ENCODE results near the gene CEP112. TPM values are rescaled to one million over a fixed set of nuclear protein-coding genes. Genes with fewer than 3 reads are reported as not detected.
"Not testable (repeated sequence)": the region's sequence is repeated elsewhere in the genome, so short reads cannot be mapped to it uniquely, and the experiment has no call there.

Gene CEP112
- total RNA-seq, 1 experiment from 2014 or later = 9.5 TPM

DNA sequence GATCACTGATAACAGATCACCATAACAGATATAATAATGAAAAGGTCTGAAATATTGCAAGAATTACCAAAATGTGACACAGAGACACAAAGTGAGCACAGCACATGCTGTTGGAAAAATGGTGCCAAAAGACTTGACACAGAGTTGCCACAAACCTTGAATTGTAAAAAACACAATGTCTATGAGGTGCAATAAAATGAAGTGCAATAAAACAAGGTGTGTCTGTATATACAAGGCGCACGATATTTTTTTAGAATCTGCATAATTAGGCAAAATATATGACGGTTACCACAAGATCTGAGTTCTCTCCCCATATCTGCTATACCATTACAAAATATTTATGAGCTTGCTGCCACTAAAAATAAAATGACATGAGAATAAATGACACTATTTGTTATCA is 458.6 kb downstream of the CEP112 start:
- no peak for ATAC-seq
- CTCF ChIA-PET = no interaction called here
- in situ Hi-C loops (cut with HindIII; ENCODE audit: low pct_unique_long_range_greater_than_20kb, low sequenced_read_pairs) = no loop called here
- BruUV-seq (replicated peaks) = no TSS peak
- no peak for DNase-seq (ENCODE audit: low read depth, low spot score)
- no peaks in the 10 kb centered on the region for H3K36me3 ChIP-seq (ENCODE audit: control insufficient read depth, insufficient read depth, low read length)
- H3K9me3 ChIP-seq (ENCODE audit: control insufficient read depth, insufficient read depth, low read depth, low read length) = no peaks in the 10 kb centered on the region
- no peak overlapping the region for H3K27ac ChIP-seq (ENCODE audit: low read length)
- TF ChIP-seq SIN3A (IDR thresholded peaks at IDR 0.05; ENCODE audit: borderline replicate concordance, insufficient read depth, low read depth, low read length) = no peak
- TF ChIP-seq, protein P1, sequence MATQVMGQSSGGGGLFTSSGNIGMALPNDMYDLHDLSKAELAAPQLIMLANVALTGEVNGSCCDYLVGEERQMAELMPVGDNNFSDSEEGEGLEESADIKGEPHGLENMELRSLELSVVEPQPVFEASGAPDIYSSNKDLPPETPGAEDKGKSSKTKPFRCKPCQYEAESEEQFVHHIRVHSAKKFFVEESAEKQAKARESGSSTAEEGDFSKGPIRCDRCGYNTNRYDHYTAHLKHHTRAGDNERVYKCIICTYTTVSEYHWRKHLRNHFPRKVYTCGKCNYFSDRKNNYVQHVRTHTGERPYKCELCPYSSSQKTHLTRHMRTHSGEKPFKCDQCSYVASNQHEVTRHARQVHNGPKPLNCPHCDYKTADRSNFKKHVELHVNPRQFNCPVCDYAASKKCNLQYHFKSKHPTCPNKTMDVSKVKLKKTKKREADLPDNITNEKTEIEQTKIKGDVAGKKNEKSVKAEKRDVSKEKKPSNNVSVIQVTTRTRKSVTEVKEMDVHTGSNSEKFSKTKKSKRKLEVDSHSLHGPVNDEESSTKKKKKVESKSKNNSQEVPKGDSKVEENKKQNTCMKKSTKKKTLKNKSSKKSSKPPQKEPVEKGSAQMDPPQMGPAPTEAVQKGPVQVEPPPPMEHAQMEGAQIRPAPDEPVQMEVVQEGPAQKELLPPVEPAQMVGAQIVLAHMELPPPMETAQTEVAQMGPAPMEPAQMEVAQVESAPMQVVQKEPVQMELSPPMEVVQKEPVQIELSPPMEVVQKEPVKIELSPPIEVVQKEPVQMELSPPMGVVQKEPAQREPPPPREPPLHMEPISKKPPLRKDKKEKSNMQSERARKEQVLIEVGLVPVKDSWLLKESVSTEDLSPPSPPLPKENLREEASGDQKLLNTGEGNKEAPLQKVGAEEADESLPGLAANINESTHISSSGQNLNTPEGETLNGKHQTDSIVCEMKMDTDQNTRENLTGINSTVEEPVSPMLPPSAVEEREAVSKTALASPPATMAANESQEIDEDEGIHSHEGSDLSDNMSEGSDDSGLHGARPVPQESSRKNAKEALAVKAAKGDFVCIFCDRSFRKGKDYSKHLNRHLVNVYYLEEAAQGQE (IDR thresholded peaks at IDR 0.05; ENCODE audit: insufficient read depth in 1 of 2, low read depth in 2 of 2, low read length in 1 of 2) = no peak
- H3K4me3 ChIP-seq (ENCODE audit: low read depth in 2 of 2, low read length in 2 of 2) = no peak overlapping the region
- intact Hi-C loops (cut with micrococcal nuclease; ENCODE audit: unreplicated experiment) = no loop called here
- no peaks in the 10 kb centered on the region for H3K27me3 ChIP-seq (ENCODE audit: control insufficient read depth, insufficient read depth, low read length)
- POLR2A ChIA-PET = no interaction called here
- no peaks in the 10 kb centered on the region for H3K4me1 ChIP-seq (ENCODE audit: control insufficient read depth, insufficient read depth, low read length)

DNA sequence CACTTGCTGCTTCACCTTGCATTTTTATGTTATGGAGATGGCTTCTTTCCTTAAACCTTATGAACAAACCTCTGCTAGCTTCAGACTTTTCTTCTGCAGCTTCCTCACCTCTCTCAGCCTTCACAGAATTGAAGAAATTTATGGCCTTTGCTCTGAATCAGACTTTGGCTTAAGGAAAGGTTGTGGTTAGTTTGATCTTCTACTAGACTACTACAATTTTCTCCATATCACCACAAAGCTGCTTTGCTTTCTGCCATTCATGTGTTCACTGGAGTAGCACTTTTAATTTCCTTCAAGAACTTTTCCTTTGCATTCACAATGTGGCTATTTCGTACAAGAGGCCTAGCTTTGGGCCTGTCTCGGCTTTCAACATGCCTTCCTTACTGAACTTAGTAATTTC is 459.3 kb downstream of the CEP112 start:
- in situ Hi-C loops (cut with HindIII; ENCODE audit: low pct_unique_long_range_greater_than_20kb, low sequenced_read_pairs); H3K27me3 ChIP-seq (ENCODE audit: control insufficient read depth, insufficient read depth, low read length); ATAC-seq; intact Hi-C loops (cut with micrococcal nuclease; ENCODE audit: unreplicated experiment); DNase-seq (ENCODE audit: low read depth, low spot score); H3K27ac ChIP-seq (ENCODE audit: low read length); CTCF ChIA-PET; H3K36me3 ChIP-seq (ENCODE audit: control insufficient read depth, insufficient read depth, low read length); BruUV-seq (replicated peaks); H3K9me3 ChIP-seq (ENCODE audit: control insufficient read depth, insufficient read depth, low read depth, low read length); H3K4me3 ChIP-seq (ENCODE audit: low read depth in 2 of 2, low read length in 2 of 2); H3K4me1 ChIP-seq (ENCODE audit: control insufficient read depth, insufficient read depth, low read length): not testable (repeated sequence)
- POLR2A ChIA-PET = interaction anchor here (0.6 kb wide), 1 partner anchor 10 kb away, joined by 4 read pairs; no protein-coding TSS in a partner anchor

DNA sequence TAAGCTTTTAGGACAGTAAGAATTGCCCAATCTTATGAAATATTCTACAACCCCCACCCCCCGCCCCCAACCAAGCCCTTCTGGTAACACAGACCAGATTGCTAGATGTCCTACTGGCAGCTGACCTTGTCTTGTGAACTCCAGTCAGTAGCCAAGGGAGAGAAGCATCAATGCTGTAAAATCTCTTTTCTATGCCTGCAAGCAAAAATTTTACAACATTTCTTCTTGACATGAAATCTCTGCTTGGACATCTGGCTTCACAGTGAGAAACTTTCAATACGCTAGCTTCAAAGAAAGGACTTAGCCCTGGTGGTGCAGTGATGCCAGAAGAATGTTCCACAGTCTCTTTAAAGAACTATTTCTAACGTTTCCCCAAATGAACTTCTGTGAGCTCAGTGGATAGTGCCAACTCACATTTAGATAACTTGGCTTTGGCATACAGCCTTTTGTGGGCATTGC is 461.2 kb downstream of the CEP112 start:
- CTCF ChIA-PET = no interaction called here
- Histone ChIP-seq H3K27ac (ENCODE audit: low read length) (no peak overlapping the region), H3K27me3 (ENCODE audit: control insufficient read depth, insufficient read depth, low read length) (no peaks in the 10 kb centered on the region), H3K9me3 (ENCODE audit: control insufficient read depth, insufficient read depth, low read depth, low read length) (no peaks in the 10 kb centered on the region), H3K4me1 (ENCODE audit: control insufficient read depth, insufficient read depth, low read length) (no peaks in the 10 kb centered on the region), H3K36me3 (ENCODE audit: control insufficient read depth, insufficient read depth, low read length) (no peaks in the 10 kb centered on the region), H3K4me3 (ENCODE audit: low read depth in 2 of 2, low read length in 2 of 2) (no peak overlapping the region)
- DNase-seq (ENCODE audit: low read depth, low spot score) (no peak), ATAC-seq (no peak)
- POLR2A ChIA-PET = no interaction called here
- TF ChIP-seq SIN3A (IDR thresholded peaks at IDR 0.05; ENCODE audit: borderline replicate concordance, insufficient read depth, low read depth, low read length) (no peak), POLR2AphosphoS5 (IDR thresholded peaks at IDR 0.05; ENCODE audit: low read depth, low read length) (no peak), TCF7L2 (IDR thresholded peaks at IDR 0.05; ENCODE audit: low read depth, low read length) (no peak)
- TF ChIP-seq, protein P2, sequence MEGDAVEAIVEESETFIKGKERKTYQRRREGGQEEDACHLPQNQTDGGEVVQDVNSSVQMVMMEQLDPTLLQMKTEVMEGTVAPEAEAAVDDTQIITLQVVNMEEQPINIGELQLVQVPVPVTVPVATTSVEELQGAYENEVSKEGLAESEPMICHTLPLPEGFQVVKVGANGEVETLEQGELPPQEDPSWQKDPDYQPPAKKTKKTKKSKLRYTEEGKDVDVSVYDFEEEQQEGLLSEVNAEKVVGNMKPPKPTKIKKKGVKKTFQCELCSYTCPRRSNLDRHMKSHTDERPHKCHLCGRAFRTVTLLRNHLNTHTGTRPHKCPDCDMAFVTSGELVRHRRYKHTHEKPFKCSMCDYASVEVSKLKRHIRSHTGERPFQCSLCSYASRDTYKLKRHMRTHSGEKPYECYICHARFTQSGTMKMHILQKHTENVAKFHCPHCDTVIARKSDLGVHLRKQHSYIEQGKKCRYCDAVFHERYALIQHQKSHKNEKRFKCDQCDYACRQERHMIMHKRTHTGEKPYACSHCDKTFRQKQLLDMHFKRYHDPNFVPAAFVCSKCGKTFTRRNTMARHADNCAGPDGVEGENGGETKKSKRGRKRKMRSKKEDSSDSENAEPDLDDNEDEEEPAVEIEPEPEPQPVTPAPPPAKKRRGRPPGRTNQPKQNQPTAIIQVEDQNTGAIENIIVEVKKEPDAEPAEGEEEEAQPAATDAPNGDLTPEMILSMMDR (IDR thresholded peaks at IDR 0.05) = no peak
- TF ChIP-seq, protein P1 (IDR thresholded peaks at IDR 0.05; ENCODE audit: insufficient read depth in 1 of 2, low read depth in 2 of 2, low read length in 1 of 2) = no peak
- in situ Hi-C loops (cut with HindIII; ENCODE audit: low pct_unique_long_range_greater_than_20kb, low sequenced_read_pairs) = no loop called here
- intact Hi-C loops (cut with micrococcal nuclease; ENCODE audit: unreplicated experiment) = no loop called here
- no TSS peak for BruUV-seq (replicated peaks)
